Stimulated activated CD8-positive, alpha-beta memory T cell treated with anti-CD3 and anti-CD28 coated beads, Interleukin-7, amount 100 ng/mL, for 4 hours (primary cell): ENCODE data around the gene IL1A.

Experiments
- DNase-seq, 2 donors: peaks; one replicate each; pipeline ENCODE4 v3.0.0-alpha.2; 2020; ENCODE audit warnings: low read depth in 2 of 2

IL1A gene

DNA sequence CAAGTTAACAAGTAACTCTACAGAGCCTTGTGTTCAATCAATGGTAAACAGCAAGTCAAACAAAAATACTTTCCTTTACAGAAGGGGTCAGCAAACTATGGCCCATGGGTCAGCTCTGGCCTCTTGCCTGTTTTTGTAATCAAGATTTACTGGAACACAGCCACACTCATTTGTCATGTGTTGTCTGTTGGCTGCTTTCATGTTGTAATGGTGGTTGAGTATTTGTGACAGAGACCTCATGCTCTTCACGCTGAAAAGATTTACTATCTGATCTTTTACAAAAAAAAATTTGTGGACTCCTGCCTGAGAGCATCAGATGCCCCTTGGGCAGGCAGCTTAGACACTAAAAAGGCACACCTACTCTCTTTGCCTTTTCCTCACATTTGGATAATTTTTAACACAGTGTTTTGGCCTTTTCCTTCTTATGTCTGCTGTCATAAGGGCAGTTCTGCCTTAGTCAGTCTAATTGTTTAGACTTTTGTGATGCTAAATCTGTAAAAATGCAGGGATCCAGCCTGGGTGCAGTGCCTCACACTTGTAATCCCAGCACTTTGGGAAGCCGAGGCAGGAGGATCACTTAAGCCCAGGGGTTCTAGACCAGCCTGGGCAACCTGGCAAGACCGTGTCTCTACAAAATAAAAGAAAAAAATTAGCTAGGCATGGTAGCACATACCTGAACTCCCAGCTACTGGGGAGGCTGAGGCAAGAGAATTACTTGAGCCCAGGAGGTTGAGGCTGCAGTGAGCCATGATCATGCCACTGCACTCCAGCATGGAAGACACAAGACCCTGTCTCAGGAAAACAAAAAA lies 34.0 kb upstream of the IL1A start:
- DNase-seq, result no peak

- no peak for DNase-seq
Measured at GRCh38 chr2:112817082-112817689, 32.9 kb upstream of the IL1A start.

- no peak for DNase-seq
Measured at GRCh38 chr2:112814278-112814677, 30.0 kb upstream of the IL1A start.

DNA sequence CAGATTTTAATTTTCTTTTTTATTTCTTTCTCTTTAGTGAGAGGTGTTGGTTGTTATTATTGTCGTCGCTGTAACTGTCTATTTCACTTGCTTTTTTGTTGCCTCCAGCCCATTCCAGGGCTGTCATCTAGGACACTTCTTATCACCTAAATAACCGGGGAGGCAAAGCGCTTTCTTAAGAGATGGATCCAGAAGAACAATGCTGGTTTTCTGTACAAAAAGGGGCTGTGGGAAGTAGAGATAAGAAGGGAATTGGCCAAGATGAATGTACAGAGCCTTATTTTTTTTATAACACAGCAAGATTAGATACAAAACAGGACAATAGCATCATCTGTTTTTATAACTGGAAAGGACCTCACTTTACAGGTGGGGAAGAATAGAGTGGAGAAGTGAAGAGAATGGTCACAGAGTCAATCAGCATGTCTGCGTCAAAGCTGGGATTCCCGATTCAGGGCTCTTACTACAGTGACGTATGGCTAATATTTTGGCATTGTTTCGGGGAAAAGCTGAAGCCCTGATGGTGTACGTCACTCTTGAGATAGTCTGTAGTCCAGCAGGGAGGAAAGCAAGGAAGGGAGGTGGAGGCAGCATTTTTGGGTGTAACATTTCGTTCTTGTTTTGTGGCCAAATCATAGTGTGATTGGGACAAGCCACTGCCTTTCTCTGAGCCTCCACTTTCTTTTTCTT lies 29.1 kb upstream of the IL1A start:
- no peak for DNase-seq

DNA sequence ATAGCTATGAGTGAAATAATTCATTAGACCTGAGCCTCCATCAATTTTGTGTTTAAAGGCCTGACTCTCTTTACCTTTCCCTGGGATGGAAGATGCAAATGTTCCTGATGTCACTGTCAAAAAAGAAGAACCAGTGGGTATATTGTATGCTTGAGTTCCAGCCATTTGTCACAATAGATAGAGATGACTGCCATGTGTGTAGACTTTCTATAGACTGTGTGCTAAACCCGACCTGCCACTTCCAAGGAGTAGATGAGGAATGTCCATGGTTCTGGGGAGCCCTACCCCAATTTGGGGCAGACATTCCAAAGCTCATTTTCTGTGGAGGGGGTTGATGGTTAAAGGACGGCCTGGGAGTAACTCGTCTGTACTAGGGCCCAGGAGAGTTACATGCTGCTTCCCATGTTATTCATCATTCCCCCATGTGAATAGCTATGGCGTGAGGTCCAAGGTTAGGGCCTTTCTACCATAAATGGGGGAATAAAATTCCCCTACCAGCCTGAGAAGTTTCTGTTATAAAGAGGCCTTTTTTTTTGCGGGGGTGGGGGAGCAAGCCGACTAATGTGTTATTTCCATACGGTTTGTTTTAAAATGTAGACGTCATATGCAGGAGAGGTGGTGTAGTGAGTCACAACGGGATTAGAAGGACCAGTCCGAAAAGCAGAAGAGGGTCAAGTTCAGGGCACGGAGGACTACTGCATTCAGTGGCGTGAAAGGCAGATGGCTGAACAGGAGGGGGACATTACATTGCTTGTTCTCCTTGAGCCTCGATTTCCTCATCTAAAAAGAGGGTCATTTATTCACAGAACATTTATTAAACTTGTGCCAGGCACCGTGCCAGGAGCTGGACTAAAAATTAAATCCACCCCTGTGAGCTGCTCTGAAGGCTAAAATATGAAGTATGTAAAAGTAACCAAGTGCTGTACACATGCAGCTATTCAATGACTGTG lies 28.3 kb upstream of the IL1A start:
- DNase-seq, result no peak

- no peak for DNase-seq
Measured at GRCh38 chr2:112811841-112812306, 27.6 kb upstream of the IL1A start.

- DNase-seq, result no peak
Measured at GRCh38 chr2:112811276-112811831, 27.1 kb upstream of the IL1A start.

GRCh38 chr2:112809112-112809511 lies 24.8 kb upstream of the IL1A start:
- DNase-seq, result no peak

DNA sequence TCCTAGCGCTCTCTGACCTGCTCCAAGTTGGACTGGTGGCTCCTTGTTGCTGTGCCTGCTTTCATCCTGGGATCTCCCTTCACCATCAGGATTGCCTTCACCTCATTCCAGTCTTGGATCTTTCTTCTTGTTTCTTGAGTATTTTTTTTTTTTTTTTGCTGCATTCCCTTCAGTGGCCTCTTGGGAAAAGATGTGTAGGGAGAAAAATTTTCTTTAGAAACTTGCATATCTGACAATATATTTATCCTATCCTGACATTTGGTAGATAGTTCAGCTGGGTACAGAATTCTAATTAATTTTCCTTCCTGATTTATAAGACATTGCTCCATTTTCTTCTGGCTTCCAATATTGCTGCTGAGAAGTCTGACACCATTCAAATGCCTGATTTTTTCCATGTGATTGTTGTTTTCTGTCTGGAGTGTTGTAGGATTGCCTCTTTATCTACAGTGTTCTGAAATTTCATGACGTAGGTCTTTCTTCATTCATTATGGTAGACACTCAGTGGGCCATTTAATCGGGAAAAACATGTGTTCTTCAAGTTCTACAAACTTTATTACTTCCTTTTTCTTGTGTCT lies 23.0 kb upstream of the IL1A start:
- no peak for DNase-seq

DNA sequence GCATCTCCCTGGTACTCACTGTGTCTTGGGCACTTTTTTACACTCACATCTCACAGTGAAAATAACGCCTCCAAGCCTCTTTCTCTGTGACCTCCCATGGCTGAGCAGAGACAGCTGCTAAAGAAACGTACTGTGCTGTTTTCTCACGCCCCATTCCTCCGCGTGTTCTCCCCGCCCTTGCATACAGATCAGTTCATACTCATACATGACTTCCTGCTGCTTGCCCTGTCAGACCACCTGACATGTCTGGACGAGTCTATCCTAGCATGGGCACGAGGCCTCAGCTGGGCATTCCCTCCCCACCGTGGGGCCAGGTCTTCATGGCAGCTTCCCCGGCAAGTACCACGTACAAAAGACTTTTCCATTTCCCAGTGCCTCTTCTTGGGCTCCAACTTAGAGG lies 21.2 kb upstream of the IL1A start:
- no peak for DNase-seq

- DNase-seq, result no peak
Measured at GRCh38 chr2:112803691-112804521, 19.6 kb upstream of the IL1A start.

DNA sequence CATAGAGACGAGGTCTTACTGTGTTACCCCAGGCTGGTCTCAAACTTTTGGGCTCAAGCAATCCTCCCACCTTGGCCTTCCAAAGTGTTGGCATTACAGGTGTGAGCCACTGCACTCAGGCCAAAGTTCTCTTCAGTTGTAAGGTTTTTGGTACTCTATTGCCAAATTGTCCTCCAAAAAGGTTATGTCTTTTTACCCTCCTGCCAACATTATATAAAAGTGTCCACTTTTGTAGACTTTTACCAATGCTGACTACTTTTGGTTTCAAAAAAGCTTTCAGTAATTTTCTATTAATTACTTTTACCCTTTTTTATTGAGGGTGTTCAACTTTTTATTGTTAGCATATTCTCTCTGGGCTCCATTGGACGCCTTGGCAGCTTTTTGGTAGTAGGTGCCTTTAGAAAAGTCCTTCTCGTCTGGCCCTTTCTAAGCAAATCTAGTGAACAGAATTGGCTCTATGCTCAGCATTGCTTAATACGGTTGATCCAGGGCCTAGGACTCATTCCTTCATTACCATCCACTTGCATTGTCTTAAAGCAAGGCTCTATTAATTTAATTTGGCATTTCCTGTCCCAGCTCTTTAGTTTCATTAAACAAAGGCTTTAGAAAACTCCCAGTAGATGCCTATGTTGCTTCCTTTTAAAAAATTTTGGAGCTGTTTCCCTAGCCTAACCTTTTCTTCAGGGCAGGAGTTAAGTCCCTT lies 16.7 kb upstream of the IL1A start:
- no peak for DNase-seq

GRCh38 chr2:112798979-112799975 lies 15.0 kb upstream of the IL1A start:
- no peak for DNase-seq

- no peak for DNase-seq
Measured at GRCh38 chr2:112796486-112796885, 12.2 kb upstream of the IL1A start.

- no peak for DNase-seq
Measured at GRCh38 chr2:112795774-112796173, 11.5 kb upstream of the IL1A start.

DNA sequence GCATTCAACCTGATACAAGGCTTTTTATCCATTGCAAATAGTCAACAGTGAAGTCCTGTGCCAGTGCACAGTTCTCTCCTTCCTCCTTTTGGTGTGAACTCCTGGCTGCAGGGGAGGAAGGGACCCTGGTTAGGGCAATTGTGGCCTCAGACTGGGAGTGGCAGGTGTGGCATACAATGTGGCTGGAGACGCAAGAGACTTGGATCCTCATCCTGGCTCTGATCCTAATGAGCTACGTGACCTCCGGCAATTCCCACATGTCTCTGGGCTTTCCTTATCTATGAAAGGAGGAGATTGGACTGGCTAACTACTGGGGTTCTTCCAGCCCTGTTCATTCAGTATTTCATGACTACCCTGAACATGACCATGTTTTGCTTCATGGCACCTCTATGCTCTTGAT lies 10.5 kb upstream of the IL1A start:
- no peak for DNase-seq

GRCh38 chr2:112794131-112794733 lies 9.9 kb upstream of the IL1A start:
- DNase-seq, result no peak

DNA sequence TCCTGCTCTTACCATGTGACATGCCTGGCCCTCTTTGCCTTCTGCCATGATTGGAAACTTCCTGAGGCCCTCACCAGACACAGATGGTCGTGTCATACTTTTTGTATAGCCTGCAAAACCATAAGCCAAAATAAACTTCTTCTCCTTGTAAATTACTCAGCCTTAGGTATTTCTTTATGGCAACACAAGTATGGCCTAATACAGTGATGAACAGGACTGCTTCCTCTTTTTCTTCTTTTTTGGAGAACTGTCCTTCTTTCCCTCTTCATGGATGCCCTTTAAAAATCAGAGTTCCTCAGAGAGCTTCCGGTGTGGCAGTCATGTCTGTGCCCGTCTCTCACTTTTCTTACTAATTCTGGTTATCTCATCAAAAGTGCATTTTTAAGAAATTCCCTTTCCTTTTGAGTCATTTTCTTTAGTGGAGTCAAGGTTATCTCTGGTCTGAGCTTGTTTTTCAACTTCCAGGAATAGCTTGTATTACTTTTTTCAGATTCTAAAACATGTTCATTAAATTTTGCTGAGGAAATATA lies 9.2 kb upstream of the IL1A start:
- DNase-seq, result no peak
